Neural cell (in vitro differentiated cells): ENCODE measurements around the gene CCND1.

Source experiments
- EZH2 ChIP-seq: fragments of 200-600, 300-800 bp; shearing (Covaris generic), sonication (generic); IDR thresholded peaks from 2 replicates; pipeline ENCODE4 v1.6.1; 2014; ENCODE audit warnings: antibody characterized with exemption, low read length, borderline replicate concordance, mild to moderate bottlenecking; ENCODE audit not compliant: insufficient read depth, poor library complexity, severe bottlenecking
- POLR2AphosphoS5 ChIP-seq: IDR thresholded peaks from 2 replicates; pipeline ENCODE4 v1.6.1; 2012
- RAD21 ChIP-seq: fragments of 450-650 bp; conservative IDR thresholded peaks from 2 replicates; pipeline ENCODE4 v1.6.1; 2014; ENCODE audit warnings: antibody characterized with exemption, mild to moderate bottlenecking, moderate library complexity
- SMC3 ChIP-seq: fragments of 450-650 bp; conservative IDR thresholded peaks from 2 replicates; pipeline ENCODE4 v1.6.1; 2014; ENCODE audit warnings: antibody characterized with exemption, mild to moderate bottlenecking, moderate library complexity; ENCODE audit not compliant: poor library complexity
- TAF1 ChIP-seq: IDR thresholded peaks from 2 replicates; pipeline ENCODE4 v1.6.1; 2012; ENCODE audit warnings: low read depth
- TF ChIP-seq, protein P1 (sequence below): fragments of 450-650 bp; IDR thresholded peaks from 2 replicates; pipeline ENCODE4 v1.5.1; 2014; ENCODE audit warnings: antibody characterized with exemption, mild to moderate bottlenecking, moderate library complexity; ENCODE audit not compliant: poor library complexity, severe bottlenecking
- TF ChIP-seq, protein P2 (sequence below): IDR thresholded peaks from 2 replicates; pipeline ENCODE4 v1.6.1; 2012; ENCODE audit warnings: borderline replicate concordance

DNA sequence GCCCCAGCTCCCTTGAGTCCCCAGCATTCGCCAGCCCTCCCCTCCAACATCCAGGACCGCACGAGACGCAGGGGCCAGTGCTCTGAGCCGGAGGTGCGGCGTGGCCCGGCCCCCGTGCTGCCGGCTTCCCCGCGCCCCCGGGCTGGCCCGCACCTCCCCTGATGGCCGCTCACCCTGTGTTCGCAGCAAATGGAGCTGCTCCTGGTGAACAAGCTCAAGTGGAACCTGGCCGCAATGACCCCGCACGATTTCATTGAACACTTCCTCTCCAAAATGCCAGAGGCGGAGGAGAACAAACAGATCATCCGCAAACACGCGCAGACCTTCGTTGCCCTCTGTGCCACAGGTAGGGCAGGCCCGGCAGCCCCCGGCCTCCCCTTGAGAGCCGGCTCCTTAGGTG lies 2.7 kb downstream of the CCND1 start:
- TF ChIP-seq, protein P1, sequence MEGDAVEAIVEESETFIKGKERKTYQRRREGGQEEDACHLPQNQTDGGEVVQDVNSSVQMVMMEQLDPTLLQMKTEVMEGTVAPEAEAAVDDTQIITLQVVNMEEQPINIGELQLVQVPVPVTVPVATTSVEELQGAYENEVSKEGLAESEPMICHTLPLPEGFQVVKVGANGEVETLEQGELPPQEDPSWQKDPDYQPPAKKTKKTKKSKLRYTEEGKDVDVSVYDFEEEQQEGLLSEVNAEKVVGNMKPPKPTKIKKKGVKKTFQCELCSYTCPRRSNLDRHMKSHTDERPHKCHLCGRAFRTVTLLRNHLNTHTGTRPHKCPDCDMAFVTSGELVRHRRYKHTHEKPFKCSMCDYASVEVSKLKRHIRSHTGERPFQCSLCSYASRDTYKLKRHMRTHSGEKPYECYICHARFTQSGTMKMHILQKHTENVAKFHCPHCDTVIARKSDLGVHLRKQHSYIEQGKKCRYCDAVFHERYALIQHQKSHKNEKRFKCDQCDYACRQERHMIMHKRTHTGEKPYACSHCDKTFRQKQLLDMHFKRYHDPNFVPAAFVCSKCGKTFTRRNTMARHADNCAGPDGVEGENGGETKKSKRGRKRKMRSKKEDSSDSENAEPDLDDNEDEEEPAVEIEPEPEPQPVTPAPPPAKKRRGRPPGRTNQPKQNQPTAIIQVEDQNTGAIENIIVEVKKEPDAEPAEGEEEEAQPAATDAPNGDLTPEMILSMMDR = no peak
- TF ChIP-seq POLR2AphosphoS5 (no peak), EZH2 (no peak), SMC3 (no peak), TAF1 (no peak), RAD21 (no peak)
- TF ChIP-seq, protein P2, sequence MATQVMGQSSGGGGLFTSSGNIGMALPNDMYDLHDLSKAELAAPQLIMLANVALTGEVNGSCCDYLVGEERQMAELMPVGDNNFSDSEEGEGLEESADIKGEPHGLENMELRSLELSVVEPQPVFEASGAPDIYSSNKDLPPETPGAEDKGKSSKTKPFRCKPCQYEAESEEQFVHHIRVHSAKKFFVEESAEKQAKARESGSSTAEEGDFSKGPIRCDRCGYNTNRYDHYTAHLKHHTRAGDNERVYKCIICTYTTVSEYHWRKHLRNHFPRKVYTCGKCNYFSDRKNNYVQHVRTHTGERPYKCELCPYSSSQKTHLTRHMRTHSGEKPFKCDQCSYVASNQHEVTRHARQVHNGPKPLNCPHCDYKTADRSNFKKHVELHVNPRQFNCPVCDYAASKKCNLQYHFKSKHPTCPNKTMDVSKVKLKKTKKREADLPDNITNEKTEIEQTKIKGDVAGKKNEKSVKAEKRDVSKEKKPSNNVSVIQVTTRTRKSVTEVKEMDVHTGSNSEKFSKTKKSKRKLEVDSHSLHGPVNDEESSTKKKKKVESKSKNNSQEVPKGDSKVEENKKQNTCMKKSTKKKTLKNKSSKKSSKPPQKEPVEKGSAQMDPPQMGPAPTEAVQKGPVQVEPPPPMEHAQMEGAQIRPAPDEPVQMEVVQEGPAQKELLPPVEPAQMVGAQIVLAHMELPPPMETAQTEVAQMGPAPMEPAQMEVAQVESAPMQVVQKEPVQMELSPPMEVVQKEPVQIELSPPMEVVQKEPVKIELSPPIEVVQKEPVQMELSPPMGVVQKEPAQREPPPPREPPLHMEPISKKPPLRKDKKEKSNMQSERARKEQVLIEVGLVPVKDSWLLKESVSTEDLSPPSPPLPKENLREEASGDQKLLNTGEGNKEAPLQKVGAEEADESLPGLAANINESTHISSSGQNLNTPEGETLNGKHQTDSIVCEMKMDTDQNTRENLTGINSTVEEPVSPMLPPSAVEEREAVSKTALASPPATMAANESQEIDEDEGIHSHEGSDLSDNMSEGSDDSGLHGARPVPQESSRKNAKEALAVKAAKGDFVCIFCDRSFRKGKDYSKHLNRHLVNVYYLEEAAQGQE = no peak
